ENCODE data around the gene YIPF5. TPM values are rescaled to one million over a fixed set of nuclear protein-coding genes. Genes with fewer than 3 reads are reported as not detected.

Gene YIPF5
- total RNA-seq, 4 donors from 2014 or later: 15.5 to 26.5 (median 19.5) TPM

DNA sequence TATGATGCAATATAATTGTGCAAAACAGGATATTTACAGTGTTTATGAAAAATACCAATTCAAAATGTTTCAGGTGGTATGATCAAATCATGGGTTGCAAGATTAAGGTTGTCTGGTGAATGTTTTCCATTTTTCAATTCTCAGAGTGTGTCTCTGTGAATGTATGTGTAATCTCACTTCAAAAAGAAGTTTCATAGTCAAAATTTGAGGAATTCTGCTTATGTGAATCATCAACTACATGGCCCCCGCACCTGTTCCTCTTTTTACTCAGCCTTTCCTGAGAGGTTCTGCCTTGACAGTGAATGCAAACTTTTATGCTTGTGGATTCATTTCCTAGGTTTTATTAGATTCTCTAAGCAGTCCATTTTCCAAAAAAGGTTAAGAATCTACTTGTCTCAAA is 32.3 kb upstream of the YIPF5 start:
- Histone ChIP-seq H3K4me1 (peaks cover 0 to 7% of the 10 kb centered on the region in 2 donors), H3K27ac (no peak overlapping the region), H3K4me3 (no peak overlapping the region), H3K36me3 (no peaks in the 10 kb centered on the region), H3K27me3 (peaks cover 17 to 34% (median 18%) of the 10 kb centered on the region in 3 donors), H3K9me3 (no peaks in the 10 kb centered on the region)
- intact Hi-C loops (cut with DNase I; ENCODE audit: low total_unique reads) (loop anchor here (5.0 to 10.0 kb wide), 2 partner anchors 1622 to 1850 kb away; no protein-coding TSS in a partner anchor), in situ Hi-C loops (cut with MboI; ENCODE audit: low sequenced_read_pairs in 4 of 4) (loop anchor here in 3 of 4 donors (10.0 to 25.0 kb wide), 3 partner anchors 1622 to 1852 kb away; no protein-coding TSS in a partner anchor)
- no peak for DNase-seq
- no peak for ATAC-seq
- TF ChIP-seq, protein P1, sequence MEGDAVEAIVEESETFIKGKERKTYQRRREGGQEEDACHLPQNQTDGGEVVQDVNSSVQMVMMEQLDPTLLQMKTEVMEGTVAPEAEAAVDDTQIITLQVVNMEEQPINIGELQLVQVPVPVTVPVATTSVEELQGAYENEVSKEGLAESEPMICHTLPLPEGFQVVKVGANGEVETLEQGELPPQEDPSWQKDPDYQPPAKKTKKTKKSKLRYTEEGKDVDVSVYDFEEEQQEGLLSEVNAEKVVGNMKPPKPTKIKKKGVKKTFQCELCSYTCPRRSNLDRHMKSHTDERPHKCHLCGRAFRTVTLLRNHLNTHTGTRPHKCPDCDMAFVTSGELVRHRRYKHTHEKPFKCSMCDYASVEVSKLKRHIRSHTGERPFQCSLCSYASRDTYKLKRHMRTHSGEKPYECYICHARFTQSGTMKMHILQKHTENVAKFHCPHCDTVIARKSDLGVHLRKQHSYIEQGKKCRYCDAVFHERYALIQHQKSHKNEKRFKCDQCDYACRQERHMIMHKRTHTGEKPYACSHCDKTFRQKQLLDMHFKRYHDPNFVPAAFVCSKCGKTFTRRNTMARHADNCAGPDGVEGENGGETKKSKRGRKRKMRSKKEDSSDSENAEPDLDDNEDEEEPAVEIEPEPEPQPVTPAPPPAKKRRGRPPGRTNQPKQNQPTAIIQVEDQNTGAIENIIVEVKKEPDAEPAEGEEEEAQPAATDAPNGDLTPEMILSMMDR (IDR thresholded peaks at IDR 0.05 in 4 of 5, conservative IDR thresholded peaks at IDR 0.05 in 1 of 5): no peak
- no peak for TF ChIP-seq POLR2A (IDR thresholded peaks at IDR 0.05)

DNA sequence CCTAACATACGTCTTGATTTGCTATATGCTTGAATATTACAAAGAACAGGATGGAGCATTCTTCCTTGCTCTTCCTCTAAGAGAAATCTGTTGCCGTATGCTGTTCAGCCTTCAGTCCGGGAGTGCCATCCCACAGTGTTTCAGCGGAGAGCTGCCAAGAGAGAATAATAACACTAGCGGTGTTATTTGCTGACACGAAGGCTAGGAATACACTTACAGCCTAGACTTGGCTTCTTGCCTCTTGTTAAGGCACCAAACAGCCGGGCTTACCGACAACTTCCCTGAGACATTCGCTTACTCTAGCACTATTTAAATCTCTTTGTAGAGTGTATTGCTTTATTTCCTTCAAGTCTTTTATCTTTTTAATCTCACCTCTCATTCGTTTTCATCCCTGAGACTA is 31.6 kb upstream of the YIPF5 start:
- H3K36me3 ChIP-seq: no peaks in the 10 kb centered on the region
- in situ Hi-C loops (cut with MboI; ENCODE audit: low sequenced_read_pairs in 4 of 4): loop anchor here in 3 of 4 donors (10.0 to 25.0 kb wide), 3 partner anchors 1623 to 1853 kb away; no protein-coding TSS in a partner anchor
- peaks cover 0 to 7% of the 10 kb centered on the region in 2 donors for H3K4me1 ChIP-seq
- H3K27me3 ChIP-seq: peaks cover 15 to 27% (median 15%) of the 10 kb centered on the region in 3 donors
- DNase-seq (no peak), ATAC-seq (no peak)
- intact Hi-C loops (cut with DNase I; ENCODE audit: low total_unique reads): loop anchor here (5.0 to 10.0 kb wide), 2 partner anchors 1623 to 1850 kb away; no protein-coding TSS in a partner anchor
- no peak overlapping the region for H3K27ac ChIP-seq
- H3K9me3 ChIP-seq: no peaks in the 10 kb centered on the region
- TF ChIP-seq, protein P1 (IDR thresholded peaks at IDR 0.05 in 4 of 5, conservative IDR thresholded peaks at IDR 0.05 in 1 of 5): no peak
- TF ChIP-seq POLR2A (IDR thresholded peaks at IDR 0.05): no peak
- H3K4me3 ChIP-seq: no peak overlapping the region

DNA sequence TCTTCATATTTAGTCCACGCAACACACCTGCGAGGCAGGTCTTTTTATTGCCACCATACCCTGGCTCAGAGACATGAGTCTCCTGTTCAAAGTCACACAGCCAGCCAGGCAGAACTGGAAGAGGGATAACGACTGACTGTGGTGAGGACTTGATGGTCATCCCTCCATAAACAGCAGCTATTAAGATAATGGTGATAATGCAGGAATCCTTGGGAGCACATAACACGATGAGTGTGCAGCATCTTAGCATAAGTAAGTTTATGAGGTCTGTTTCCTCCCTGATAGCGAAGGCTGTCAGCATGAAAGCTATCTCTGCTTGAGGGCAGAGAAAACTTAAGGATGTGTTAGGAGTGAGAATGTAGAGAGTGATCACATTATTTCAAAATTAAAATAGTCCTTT is 31.1 kb upstream of the YIPF5 start:
- in situ Hi-C loops (cut with MboI; ENCODE audit: low sequenced_read_pairs in 4 of 4) (loop anchor here in 3 of 4 donors (10.0 to 25.0 kb wide), 3 partner anchors 1623 to 1853 kb away; no protein-coding TSS in a partner anchor), intact Hi-C loops (cut with DNase I; ENCODE audit: low total_unique reads) (loop anchor here (5.0 to 10.0 kb wide), 2 partner anchors 1623 to 1851 kb away; no protein-coding TSS in a partner anchor)
- H3K27ac ChIP-seq: no peak overlapping the region

DNA sequence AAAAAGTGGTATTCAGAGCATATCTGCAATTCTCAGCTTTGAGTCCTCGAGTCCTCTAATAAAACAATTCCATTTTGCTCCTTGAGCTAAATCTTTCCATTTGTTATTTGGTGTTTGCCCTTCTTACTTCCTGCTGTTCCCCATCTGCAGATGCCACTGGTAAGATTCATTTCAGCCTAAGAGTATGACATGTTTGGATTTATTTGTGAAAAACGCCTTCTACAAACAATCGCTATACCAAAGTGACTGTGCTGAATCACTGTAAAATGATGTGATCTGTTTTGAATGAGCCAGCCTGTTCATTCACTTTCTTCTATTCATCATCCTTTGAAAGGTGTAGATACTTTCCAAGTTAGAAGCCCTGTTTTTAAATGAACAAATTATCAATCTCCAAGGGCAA is 27.9 kb upstream of the YIPF5 start:
- Histone ChIP-seq H3K27ac (no peak overlapping the region), H3K36me3 (no peaks in the 10 kb centered on the region), H3K4me3 (no peak overlapping the region), H3K9me3 (no peaks in the 10 kb centered on the region), H3K27me3 (no peaks in the 10 kb centered on the region), H3K4me1 (peaks cover 0 to 7% of the 10 kb centered on the region in 2 donors)
- intact Hi-C loops (cut with DNase I; ENCODE audit: low total_unique reads) (no loop called here), in situ Hi-C loops (cut with MboI; ENCODE audit: low sequenced_read_pairs in 4 of 4) (loop anchor here in 2 of 4 donors (25.0 kb wide), 1 partner anchor 1639 kb away; the partner anchor contains the start of gene PRELID2 (in 2 of the 2))
- ATAC-seq (no peak), DNase-seq (no peak)
- TF ChIP-seq POLR2A (IDR thresholded peaks at IDR 0.05): no peak
- TF ChIP-seq, protein P1 (IDR thresholded peaks at IDR 0.05 in 4 of 5, conservative IDR thresholded peaks at IDR 0.05 in 1 of 5): no peak

More for the DNA sequence above, 31.1 kb upstream of the YIPF5 start:
- Histone ChIP-seq H3K36me3 (no peaks in the 10 kb centered on the region), H3K27me3 (peaks cover 11 to 22% (median 13%) of the 10 kb centered on the region in 3 donors), H3K4me1 (peaks cover 0 to 7% of the 10 kb centered on the region in 2 donors), H3K9me3 (no peaks in the 10 kb centered on the region), H3K4me3 (no peak overlapping the region)
- ATAC-seq: no peak
- DNase-seq: no peak
- TF ChIP-seq, protein P1 (IDR thresholded peaks at IDR 0.05 in 4 of 5, conservative IDR thresholded peaks at IDR 0.05 in 1 of 5): no peak
